ENCODE results near the gene SLC26A3.

DNA sequence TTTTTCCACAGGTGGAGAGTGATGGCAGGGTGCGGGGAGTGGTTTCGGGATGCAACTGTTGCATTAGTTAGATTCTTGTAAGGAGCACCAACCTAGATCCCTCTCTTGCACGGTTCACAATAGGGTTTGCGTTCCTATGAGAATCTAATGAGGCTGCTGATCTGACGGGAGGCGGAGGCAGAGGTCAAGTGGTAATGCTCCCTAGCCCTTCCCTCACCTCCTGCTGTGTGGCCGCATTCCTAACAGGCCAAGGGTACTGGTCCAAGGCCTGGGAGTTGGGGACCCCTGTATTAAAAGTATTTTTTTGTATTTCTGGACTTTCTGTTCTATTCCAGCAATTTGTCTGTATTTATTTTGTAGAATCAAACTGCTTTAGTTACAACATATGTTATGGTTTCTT lies 51.9 kb downstream of the SLC26A3 start:
- no peak for TF ChIP-seq GATA3 (IDR thresholded peaks at IDR 0.05; ENCODE audit: low read depth, low read length)
- TF ChIP-seq GATA2 (IDR thresholded peaks at IDR 0.05; ENCODE audit: low read depth, low read length): no peak
